SK-N-SH (cell line): ENCODE measurements around the gene ZGPAT. TPM values are rescaled to one million over a fixed set of nuclear protein-coding genes. Genes with fewer than 3 reads are reported as not detected.

Experiments
- CTCF ChIA-PET: fragments of 300-600, 350-600 bp; formaldehyde crosslinking; extraction: SDS; loops from one replicate; lab custom pipeline; 2021; lab: Yijun Ruan, JAX
- POLR2A ChIA-PET: fragments of 350-600 bp; sonication (Branson Sonifier 250); formaldehyde crosslinking; extraction: SDS; loops from one replicate; lab custom pipeline; 2020; ENCODE audit warnings: antibody characterized with exemption, inconsistent platforms; lab: Yijun Ruan, JAX
- DNase-seq: peaks from one replicate; pipeline ENCODE4 v3.0.0; 2012
- H2AFZ ChIP-seq: fragments of 200-600 bp; sonication (generic); 2 replicates; pipeline ENCODE4 v1.8.1; 2016; ENCODE audit warnings: antibody characterized with exemption, mild to moderate bottlenecking, low read depth
- H3F3A ChIP-seq: fragments of 200-600 bp; sonication (generic); replicated peaks from 2 replicates; pipeline ENCODE3; 2016; ENCODE audit warnings: antibody characterized with exemption, mild to moderate bottlenecking; ENCODE audit not compliant: insufficient read depth
- H3K27ac ChIP-seq, 2 experiments: fragments of 200-500 bp in 1 of 2; fragments of 200-600 bp in 1 of 2; sonication (Bioruptor generic) in 1 of 2; sonication (generic), shearing (Covaris generic) in 1 of 2; 2 replicates each; pipeline versions ENCODE4 v1.5.1 to v1.6.1; 2014 to 2016; ENCODE audit warnings: low read depth in 2 of 2, inconsistent platforms in 1 of 2, low read length in 1 of 2, mild to moderate bottlenecking in 1 of 2, mixed read lengths in 1 of 2
- H3K27me3 ChIP-seq: fragments of 200-600 bp; sonication (generic), shearing (Covaris generic); 2 replicates; pipeline ENCODE4 v1.6.1; 2016; ENCODE audit warnings: mixed run types; ENCODE audit not compliant: insufficient read depth
- H3K36me3 ChIP-seq, 2 experiments: fragments of 200-500 bp in 1 of 2; fragments of 200-600 bp in 1 of 2; sonication (Bioruptor generic) in 1 of 2; sonication (generic) in 1 of 2; replicated peaks in 1 of 2; 2 replicates each; pipeline versions ENCODE3 to v1.5.1; 2014 to 2016; ENCODE audit warnings: low read length in 1 of 2, mild to moderate bottlenecking in 1 of 2; ENCODE audit not compliant: insufficient read depth in 2 of 2, control insufficient read depth in 1 of 2
- H3K4me1 ChIP-seq, 2 experiments: fragments of 200-500 bp in 1 of 2; fragments of 200-600 bp in 1 of 2; sonication (Bioruptor generic) in 1 of 2; sonication (generic), shearing (Covaris generic) in 1 of 2; 2 replicates each; pipeline versions ENCODE4 v1.5.1 to v1.6.1; 2014 to 2016; ENCODE audit warnings: low read depth in 1 of 2, low read length in 1 of 2, mixed run types in 1 of 2; ENCODE audit not compliant: insufficient read depth in 2 of 2, control insufficient read depth in 1 of 2
- H3K4me2 ChIP-seq: fragments of 200-600 bp; sonication (generic), shearing (Covaris generic); 2 replicates; pipeline ENCODE4 v1.6.1; 2017; ENCODE audit warnings: mixed run types
- H3K4me3 ChIP-seq, 2 experiments: fragments of 200-500 bp in 1 of 2; fragments of 200-600 bp in 1 of 2; sonication (Bioruptor generic) in 1 of 2; sonication (generic), shearing (Covaris generic) in 1 of 2; 2 replicates each; pipeline versions ENCODE4 v1.5.1 to v1.8.1; 2014 to 2016; ENCODE audit warnings: low read depth in 2 of 2, inconsistent platforms in 1 of 2, low read length in 1 of 2, mild to moderate bottlenecking in 1 of 2, mixed read lengths in 1 of 2, moderate library complexity in 1 of 2
- H3K79me2 ChIP-seq: fragments of 200-600 bp; sonication (generic); 2 replicates; pipeline ENCODE4 v1.8.1; 2017; ENCODE audit warnings: mild to moderate bottlenecking; ENCODE audit not compliant: insufficient read depth
- H3K9ac ChIP-seq: fragments of 200-600 bp; sonication (generic); 2 replicates; pipeline ENCODE4 v1.6.1; 2017; ENCODE audit warnings: mixed run types
- H3K9me2 ChIP-seq: fragments of 200-600 bp; sonication (generic); 2 replicates; pipeline ENCODE4 v1.6.1; 2017; ENCODE audit warnings: mixed run types
- H3K9me3 ChIP-seq: fragments of 200-600 bp; sonication (generic); 2 replicates; pipeline ENCODE4 v1.6.1; 2017; ENCODE audit warnings: mixed run types, mild to moderate bottlenecking, moderate library complexity
- H4K20me1 ChIP-seq: fragments of 200-600 bp; sonication (generic); 2 replicates; pipeline ENCODE4 v1.6.1; 2017; ENCODE audit warnings: mild to moderate bottlenecking, mixed run types; ENCODE audit not compliant: insufficient read depth
- EP300 ChIP-seq, 2 experiments: IDR thresholded peaks; 2 replicates each; pipeline versions ENCODE4 v1.4.0 to v1.6.1; 2012; ENCODE audit warnings: borderline replicate concordance in 1 of 2, low read depth in 1 of 2, low read length in 1 of 2
- EZH2phosphoT487 ChIP-seq: fragments of 200-600 bp; sonication (generic); IDR thresholded peaks from 2 replicates; pipeline ENCODE4 v1.6.1; 2017; ENCODE audit warnings: low read depth, mixed run types, mild to moderate bottlenecking, antibody characterized with exemption, moderate library complexity, borderline replicate concordance
- FOXJ3 ChIP-seq: sonication (generic); formaldehyde crosslinking; IDR thresholded peaks from 2 replicates; pipeline ENCODE4 v1.5.1; 2020; ENCODE audit warnings: mild to moderate bottlenecking, missing genetic modification reagents
- JUND ChIP-seq: IDR thresholded peaks from 2 replicates; pipeline ENCODE4 v1.4.0; 2012
- POLR2AphosphoS5 ChIP-seq: IDR thresholded peaks from 2 replicates; pipeline ENCODE4 v1.6.1; 2012; ENCODE audit warnings: low read depth, low read length
- RCOR1 ChIP-seq: fragments of 150-350 bp; IDR thresholded peaks from 2 replicates; pipeline ENCODE4 v1.6.1; 2017; ENCODE audit warnings: antibody characterized with exemption, low read length
- TAF1 ChIP-seq: IDR thresholded peaks from 2 replicates; pipeline ENCODE4 v1.6.1; 2012; ENCODE audit warnings: low read depth, mild to moderate bottlenecking, low read length, moderate library complexity, borderline replicate concordance
- TEAD4 ChIP-seq: IDR thresholded peaks from 2 replicates; pipeline ENCODE4 v1.4.0; 2012; ENCODE audit warnings: mild to moderate bottlenecking, borderline replicate concordance; ENCODE audit not compliant: insufficient read depth
- WGBS: methylation state at CpG from one replicate; pipeline ENCODE4 v1.1.6; 2017; ENCODE audit warnings: low lambda C conversion rate; 5-methylcytosine and 5-hydroxymethylcytosine counted together
- polyA plus RNA-seq, 3 experiments: library from polyadenylated mRNA; depleted of rRNA; stranded (reverse); fragments of >200 nt; gene quantifications; 2 replicates each; pipeline ENCODE4 v1.2.3, GENCODE V29; 2012
- TF ChIP-seq, protein P1 (sequence below): IDR thresholded peaks from 2 replicates; pipeline ENCODE4 v1.4.0; 2012; ENCODE audit warnings: low read depth
- TF ChIP-seq, protein P2 (sequence below): IDR thresholded peaks from 2 replicates; pipeline ENCODE4 v1.4.0; 2012; ENCODE audit warnings: low read depth, borderline replicate concordance
- TF ChIP-seq, protein P3 (sequence below): IDR thresholded peaks from 2 replicates; pipeline ENCODE4 v1.4.0; 2012; ENCODE audit warnings: low read depth, borderline replicate concordance
- TF ChIP-seq, protein P4 (sequence below): fragments of 150-350 bp; IDR thresholded peaks from 2 replicates; pipeline ENCODE4 v1.6.1; 2017; ENCODE audit warnings: antibody characterized with exemption, low read length, low read depth, borderline replicate concordance

The ZGPAT gene
- polyA plus RNA-seq, 1 of the 3 experiments (the other 2 are of a cell fraction), result 33.7 TPM

DNA sequence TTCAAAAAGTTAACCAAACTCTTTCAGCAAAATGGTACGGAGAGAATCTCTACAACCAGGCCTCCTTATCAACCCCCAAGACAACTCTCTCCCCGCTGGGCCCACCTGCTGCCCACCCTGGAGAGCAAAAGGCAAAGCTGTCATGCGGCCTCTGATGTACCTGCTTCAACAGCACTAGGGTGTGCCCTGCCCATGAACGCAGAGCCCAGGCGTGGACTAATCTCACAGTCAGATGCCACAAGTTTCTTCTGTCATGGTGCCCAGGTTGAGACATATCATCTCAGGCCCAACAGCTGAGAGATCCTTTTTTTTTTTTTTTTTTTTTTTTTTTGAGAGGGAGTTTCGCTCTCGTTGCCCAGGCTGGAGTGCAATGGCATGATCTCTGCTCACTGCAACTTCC, 58.1 kb downstream of the ZGPAT start:
- TF ChIP-seq, protein P1, sequence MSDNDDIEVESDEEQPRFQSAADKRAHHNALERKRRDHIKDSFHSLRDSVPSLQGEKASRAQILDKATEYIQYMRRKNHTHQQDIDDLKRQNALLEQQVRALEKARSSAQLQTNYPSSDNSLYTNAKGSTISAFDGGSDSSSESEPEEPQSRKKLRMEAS, result no peak
- TF ChIP-seq TEAD4 (no peak), JUND (no peak), TAF1 (no peak), RCOR1 (no peak), FOXJ3 (CRISPR knock-in tag) (no peak), POLR2AphosphoS5 (no peak), EP300 (IDR thresholded peaks at IDR 0.05; ENCODE audit: borderline replicate concordance in 1 of 2, low read depth in 1 of 2, low read length in 1 of 2) (no peak), EZH2phosphoT487 (no peak)
- TF ChIP-seq, protein P2, sequence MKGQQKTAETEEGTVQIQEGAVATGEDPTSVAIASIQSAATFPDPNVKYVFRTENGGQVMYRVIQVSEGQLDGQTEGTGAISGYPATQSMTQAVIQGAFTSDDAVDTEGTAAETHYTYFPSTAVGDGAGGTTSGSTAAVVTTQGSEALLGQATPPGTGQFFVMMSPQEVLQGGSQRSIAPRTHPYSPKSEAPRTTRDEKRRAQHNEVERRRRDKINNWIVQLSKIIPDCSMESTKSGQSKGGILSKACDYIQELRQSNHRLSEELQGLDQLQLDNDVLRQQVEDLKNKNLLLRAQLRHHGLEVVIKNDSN, result no peak
- TF ChIP-seq, protein P3, sequence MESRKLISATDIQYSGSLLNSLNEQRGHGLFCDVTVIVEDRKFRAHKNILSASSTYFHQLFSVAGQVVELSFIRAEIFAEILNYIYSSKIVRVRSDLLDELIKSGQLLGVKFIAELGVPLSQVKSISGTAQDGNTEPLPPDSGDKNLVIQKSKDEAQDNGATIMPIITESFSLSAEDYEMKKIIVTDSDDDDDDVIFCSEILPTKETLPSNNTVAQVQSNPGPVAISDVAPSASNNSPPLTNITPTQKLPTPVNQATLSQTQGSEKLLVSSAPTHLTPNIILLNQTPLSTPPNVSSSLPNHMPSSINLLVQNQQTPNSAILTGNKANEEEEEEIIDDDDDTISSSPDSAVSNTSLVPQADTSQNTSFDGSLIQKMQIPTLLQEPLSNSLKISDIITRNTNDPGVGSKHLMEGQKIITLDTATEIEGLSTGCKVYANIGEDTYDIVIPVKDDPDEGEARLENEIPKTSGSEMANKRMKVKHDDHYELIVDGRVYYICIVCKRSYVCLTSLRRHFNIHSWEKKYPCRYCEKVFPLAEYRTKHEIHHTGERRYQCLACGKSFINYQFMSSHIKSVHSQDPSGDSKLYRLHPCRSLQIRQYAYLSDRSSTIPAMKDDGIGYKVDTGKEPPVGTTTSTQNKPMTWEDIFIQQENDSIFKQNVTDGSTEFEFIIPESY, result no peak
- TF ChIP-seq, protein P4, sequence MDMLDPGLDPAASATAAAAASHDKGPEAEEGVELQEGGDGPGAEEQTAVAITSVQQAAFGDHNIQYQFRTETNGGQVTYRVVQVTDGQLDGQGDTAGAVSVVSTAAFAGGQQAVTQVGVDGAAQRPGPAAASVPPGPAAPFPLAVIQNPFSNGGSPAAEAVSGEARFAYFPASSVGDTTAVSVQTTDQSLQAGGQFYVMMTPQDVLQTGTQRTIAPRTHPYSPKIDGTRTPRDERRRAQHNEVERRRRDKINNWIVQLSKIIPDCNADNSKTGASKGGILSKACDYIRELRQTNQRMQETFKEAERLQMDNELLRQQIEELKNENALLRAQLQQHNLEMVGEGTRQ, result no peak
- Histone ChIP-seq H3K36me3 (no peaks in the 10 kb centered on the region), H4K20me1 (no peaks in the 10 kb centered on the region), H3K4me1 (no peaks in the 10 kb centered on the region), H2AFZ (no peak overlapping the region), H3K27ac (no peak overlapping the region), H3K9me2 (no peaks in the 10 kb centered on the region), H3F3A (no peaks in the 10 kb centered on the region), H3K4me3 (no peak overlapping the region), H3K9me3 (no peaks in the 10 kb centered on the region), H3K4me2 (no peak overlapping the region), H3K9ac (no peak overlapping the region), H3K79me2 (no peaks in the 10 kb centered on the region), H3K27me3 (no peaks in the 10 kb centered on the region)
- no peak for DNase-seq
- 85% methylated on average over 7 of the region's 7 CpGs for WGBS
- ChIA-PET POLR2A (no interaction called here), CTCF (interaction anchor here (1.5 to 10.0 kb wide), 2 partner anchors 9 to 208 kb away, joined by 5 to 68 read pairs; no protein-coding TSS in a partner anchor)
